HG03442 (cell line): ENCODE results near the gene SERF1A.
"Not testable (repeated sequence)": the region's sequence is repeated elsewhere in the genome, so short reads cannot be mapped to it uniquely, and the experiment has no call there.

Source experiments
- ATAC-seq: cut with Tn5 transposase; IDR thresholded peaks from one replicate; pipeline ENCODE4 v1.9.1; 2021; ENCODE audit warnings: mild to moderate bottlenecking, moderate library complexity; ENCODE audit not compliant: unreplicated experiment

SERF1A gene

GRCh38 chr5:70900533-70901271 is at the start of gene SERF1A:
TSS of gene SERF1A (plus strand) at chr5:70900669. CDS start at chr5:70900870, 201 bp downstream.
- peak; percentile 88 for ATAC-seq

GRCh38 chr5:70866778-70867177 is 33.7 kb upstream of the SERF1A start:
- not testable (repeated sequence) for ATAC-seq

- not testable (repeated sequence) for ATAC-seq
These were observed 29.8 kb upstream of the SERF1A start for GRCh38 chr5:70870626-70871025.

GRCh38 chr5:70896076-70896475 is 4.4 kb upstream of the SERF1A start:
- not testable (repeated sequence) for ATAC-seq

GRCh38 chr5:70901272-70901571 is 753 bp downstream of the SERF1A start:
- peak; percentile 25 for ATAC-seq

GRCh38 chr5:70906624-70907023 is 6.2 kb downstream of the SERF1A start:
- not testable (repeated sequence) for ATAC-seq

- not testable (repeated sequence) for ATAC-seq
These were observed 16.4 kb downstream of the SERF1A start for GRCh38 chr5:70916829-70917228.

GRCh38 chr5:70925211-70925562 is 24.7 kb downstream of the SERF1A start:
- not testable (repeated sequence) for ATAC-seq

- not testable (repeated sequence) for ATAC-seq
These were observed 31.4 kb downstream of the SERF1A start for GRCh38 chr5:70931709-70932368.

GRCh38 chr5:70932560-70932959 is 32.1 kb downstream of the SERF1A start:
- ATAC-seq, result not testable (repeated sequence)

- ATAC-seq, result not testable (repeated sequence)
These were observed 52.6 kb downstream of the SERF1A start for GRCh38 chr5:70953068-70953467.
